Mucosa of rectum (tissue), 2 donors: ENCODE data around the gene CD164.

Experiments
- H3K27ac ChIP-seq, 2 donors: one replicate each; pipeline ENCODE4 v1.7.0; 2013; ENCODE audit warnings: inconsistent platforms in 2 of 2, low read depth in 2 of 2, low read length in 2 of 2
- H3K27me3 ChIP-seq, 2 donors: one replicate each; pipeline ENCODE4 v1.7.0; 2013; ENCODE audit warnings: low read length in 2 of 2; ENCODE audit not compliant: control insufficient read depth in 2 of 2, insufficient read depth in 2 of 2
- H3K36me3 ChIP-seq, 2 donors: one replicate each; pipeline ENCODE4 v1.7.0; 2013; ENCODE audit warnings: low read length in 2 of 2; ENCODE audit not compliant: control insufficient read depth in 2 of 2, insufficient read depth in 2 of 2
- H3K4me1 ChIP-seq, 2 donors: one replicate each; pipeline ENCODE4 v1.7.0; 2013; ENCODE audit warnings: low read length in 2 of 2, mild to moderate bottlenecking in 1 of 2; ENCODE audit not compliant: control insufficient read depth in 2 of 2, insufficient read depth in 2 of 2
- H3K4me3 ChIP-seq, 2 donors: one replicate each; pipeline ENCODE4 v1.7.0; 2013; ENCODE audit warnings: low read length in 2 of 2
- H3K9ac ChIP-seq, 2 donors: one replicate each; pipeline ENCODE4 v1.7.0; 2013; ENCODE audit warnings: low read length in 2 of 2, low read depth in 1 of 2, mild to moderate bottlenecking in 1 of 2
- H3K9me3 ChIP-seq, 2 donors: one replicate each; pipeline ENCODE4 v1.7.0; 2013; ENCODE audit warnings: low read length in 2 of 2; ENCODE audit not compliant: control insufficient read depth in 2 of 2
- donor health status: healthy.
- donor health status: Normal muscosa, but diverticular disease.

CD164 gene

GRCh38 chr6:109396046-109396718, 13.9 kb upstream of the CD164 start:
- no peak overlapping the region for H3K4me3 ChIP-seq
- no peak overlapping the region for H3K27ac ChIP-seq
- H3K9me3 ChIP-seq: no peaks in the 10 kb centered on the region
- no peaks in the 10 kb centered on the region for H3K27me3 ChIP-seq
- H3K9ac ChIP-seq: no peak overlapping the region
- no peaks in the 10 kb centered on the region for H3K36me3 ChIP-seq
- H3K4me1 ChIP-seq: no peaks in the 10 kb centered on the region

GRCh38 chr6:109393886-109394281, 11.6 kb upstream of the CD164 start:
- no peaks in the 10 kb centered on the region for H3K4me1 ChIP-seq
- no peaks in the 10 kb centered on the region for H3K9me3 ChIP-seq
- H3K27ac ChIP-seq: no peak overlapping the region
- no peak overlapping the region for H3K9ac ChIP-seq
- H3K27me3 ChIP-seq: no peaks in the 10 kb centered on the region
- H3K36me3 ChIP-seq: no peaks in the 10 kb centered on the region
- no peak overlapping the region for H3K4me3 ChIP-seq

- Histone ChIP-seq H3K36me3 (no peaks in the 10 kb centered on the region), H3K4me1 (no peaks in the 10 kb centered on the region), H3K27ac (no peak overlapping the region), H3K9ac (no peak overlapping the region), H3K9me3 (no peaks in the 10 kb centered on the region), H3K4me3 (no peak overlapping the region), H3K27me3 (no peaks in the 10 kb centered on the region)
Measured at GRCh38 chr6:109393157-109393885, 11.1 kb upstream of the CD164 start.

GRCh38 chr6:109389650-109390274, 7.5 kb upstream of the CD164 start:
- H3K4me3 ChIP-seq: no peak overlapping the region
- peaks cover 0 to 4% of the 10 kb centered on the region in 2 donors for H3K4me1 ChIP-seq
- H3K27me3 ChIP-seq: no peaks in the 10 kb centered on the region
- H3K36me3 ChIP-seq: no peaks in the 10 kb centered on the region
- no peak overlapping the region for H3K9ac ChIP-seq
- no peak overlapping the region for H3K27ac ChIP-seq
- no peaks in the 10 kb centered on the region for H3K9me3 ChIP-seq

GRCh38 chr6:109388265-109388664, 6.0 kb upstream of the CD164 start:
- H3K4me1 ChIP-seq: peaks cover 4 to 14% of the 10 kb centered on the region in 2 donors
- H3K27me3 ChIP-seq: no peaks in the 10 kb centered on the region
- H3K9me3 ChIP-seq: no peaks in the 10 kb centered on the region
- H3K27ac ChIP-seq: no peak overlapping the region
- no peak overlapping the region for H3K4me3 ChIP-seq
- H3K36me3 ChIP-seq: no peaks in the 10 kb centered on the region
- H3K9ac ChIP-seq: no peak overlapping the region

GRCh38 chr6:109383438-109383940, 1.2 kb upstream of the CD164 start:
- no peaks in the 10 kb centered on the region for H3K9me3 ChIP-seq
- peak overlapping the region; percentile 100 for H3K9ac ChIP-seq
- peaks cover 0 to 3% of the 10 kb centered on the region in 2 donors for H3K36me3 ChIP-seq
- H3K4me3 ChIP-seq: peak overlapping the region; percentile 85 to 98
- H3K27ac ChIP-seq: peak overlapping the region; percentile 100
- H3K4me1 ChIP-seq: peaks cover 19 to 25% of the 10 kb centered on the region in 2 donors
- H3K27me3 ChIP-seq: no peaks in the 10 kb centered on the region

GRCh38 chr6:109382576-109383437, 540 bp upstream of the CD164 start:
- Histone ChIP-seq H3K36me3 (peaks cover 6 to 10% of the 10 kb centered on the region in 2 donors), H3K27me3 (no peaks in the 10 kb centered on the region), H3K4me3 (peak overlapping the region; percentile 85 to 98), H3K9me3 (no peaks in the 10 kb centered on the region), H3K4me1 (peaks cover 19 to 25% of the 10 kb centered on the region in 2 donors), H3K9ac (peak overlapping the region; percentile 100), H3K27ac (peak overlapping the region; percentile 100)

GRCh38 chr6:109381061-109381746, 1.1 kb downstream of the CD164 start:
- H3K4me3 ChIP-seq: peak overlapping the region; percentile 85 to 98
- peaks cover 19 to 25% of the 10 kb centered on the region in 2 donors for H3K4me1 ChIP-seq
- peak overlapping the region; percentile 100 for H3K9ac ChIP-seq
- H3K9me3 ChIP-seq: no peaks in the 10 kb centered on the region
- peaks cover 21 to 26% of the 10 kb centered on the region in 2 donors for H3K36me3 ChIP-seq
- peak overlapping the region; percentile 100 for H3K27ac ChIP-seq
- H3K27me3 ChIP-seq: no peaks in the 10 kb centered on the region

- Histone ChIP-seq H3K4me1 (peaks cover 19 to 20% of the 10 kb centered on the region in 2 donors), H3K4me3 (peak overlapping the region; percentile 85 to 98), H3K9me3 (no peaks in the 10 kb centered on the region), H3K27ac (peak overlapping the region; percentile 100), H3K36me3 (peaks cover 32 to 41% of the 10 kb centered on the region in 2 donors), H3K27me3 (no peaks in the 10 kb centered on the region), H3K9ac (peak overlapping the region; percentile 100)
Measured at GRCh38 chr6:109379711-109380110, 2.6 kb downstream of the CD164 start.
